Neutrophil (primary cell): Measurements from ENCODE around the gene ITGAE.
A peak's percentile ranks its signal among the peaks of the same experiment; 100 is the strongest.

Experiments
- H3K27ac ChIP-seq: fragments of 200-600 bp; sonication (generic); 2 replicates; pipeline ENCODE4 v1.5.1; 2016; ENCODE audit warnings: mild to moderate bottlenecking, moderate library complexity
- H3K27me3 ChIP-seq: fragments of 200-600 bp; sonication (generic); 2 replicates; pipeline ENCODE4 v1.6.0; 2016; ENCODE audit warnings: mild to moderate bottlenecking
- H3K36me3 ChIP-seq: fragments of 200-600 bp; sonication (generic); 2 replicates; pipeline ENCODE4 v1.5.1; 2017
- H3K4me1 ChIP-seq, 2 experiments: fragments of 200-600 bp in 1 of 2; sonication (generic) in 1 of 2; 1 replicate in 1 of 2; 2 replicates in 1 of 2; pipeline versions ENCODE4 v1.5.1 to v1.6.1; 2013 to 2016; ENCODE audit warnings: low read depth in 1 of 2, low read length in 1 of 2, mild to moderate bottlenecking in 1 of 2, moderate library complexity in 1 of 2; ENCODE audit not compliant: control insufficient read depth in 1 of 2, insufficient read depth in 1 of 2
- H3K4me3 ChIP-seq, 2 experiments: fragments of 200-600 bp in 1 of 2; sonication (generic) in 1 of 2; 1 replicate in 1 of 2; 2 replicates in 1 of 2; pipeline ENCODE4 v1.5.1; 2013 to 2016; ENCODE audit warnings: low read depth in 1 of 2, low read length in 1 of 2, mild to moderate bottlenecking in 1 of 2, moderate library complexity in 1 of 2
- H3K9me3 ChIP-seq: fragments of 200-600 bp; sonication (generic); 2 replicates; pipeline ENCODE4 v1.5.1; 2016
- CTCF ChIP-seq: fragments of 200-600 bp; sonication (generic); IDR thresholded peaks from 2 replicates; pipeline ENCODE4 v1.5.1; 2016; ENCODE audit warnings: antibody characterized with exemption

ITGAE gene

GRCh38 chr17:3695129-3695722, 105.8 kb downstream of the ITGAE start:
- no peak for TF ChIP-seq CTCF
- H3K4me1 ChIP-seq, result peaks cover 14 to 17% of the 10 kb centered on the region in 2 experiments
- H3K4me3 ChIP-seq, result peak overlapping the region; percentile 61 to 68
- no peaks in the 10 kb centered on the region for H3K36me3 ChIP-seq
- H3K27me3 ChIP-seq, result peaks cover 62% of the 10 kb centered on the region
- no peak overlapping the region for H3K27ac ChIP-seq
- no peaks in the 10 kb centered on the region for H3K9me3 ChIP-seq

GRCh38 chr17:3693829-3694231, 107.2 kb downstream of the ITGAE start:
- H3K27me3 ChIP-seq, result peaks cover 62% of the 10 kb centered on the region
- no peak overlapping the region for H3K27ac ChIP-seq
- H3K4me3 ChIP-seq, result no peak overlapping the region
- H3K36me3 ChIP-seq, result no peaks in the 10 kb centered on the region
- H3K9me3 ChIP-seq, result no peaks in the 10 kb centered on the region
- peaks cover 14 to 17% of the 10 kb centered on the region in 2 experiments for H3K4me1 ChIP-seq
- no peak for TF ChIP-seq CTCF

GRCh38 chr17:3693141-3693540, 107.8 kb downstream of the ITGAE start:
- Histone ChIP-seq H3K36me3 (no peaks in the 10 kb centered on the region), H3K4me1 (peaks cover 14 to 17% of the 10 kb centered on the region in 2 experiments), H3K27me3 (peaks cover 57% of the 10 kb centered on the region), H3K27ac (no peak overlapping the region), H3K9me3 (no peaks in the 10 kb centered on the region), H3K4me3 (no peak overlapping the region)
- no peak for TF ChIP-seq CTCF

- Histone ChIP-seq H3K9me3 (no peaks in the 10 kb centered on the region), H3K4me3 (no peak overlapping the region), H3K36me3 (no peaks in the 10 kb centered on the region), H3K27ac (no peak overlapping the region), H3K27me3 (peaks cover 49% of the 10 kb centered on the region), H3K4me1 (peaks cover 14 to 17% of the 10 kb centered on the region in 2 experiments)
- no peak for TF ChIP-seq CTCF
Measured at GRCh38 chr17:3692346-3692745, 108.6 kb downstream of the ITGAE start.

GRCh38 chr17:3691617-3692067, 109.3 kb downstream of the ITGAE start:
- no peak for TF ChIP-seq CTCF
- peaks cover 11 to 15% of the 10 kb centered on the region in 2 experiments for H3K4me1 ChIP-seq
- H3K27me3 ChIP-seq, result peaks cover 42% of the 10 kb centered on the region
- H3K4me3 ChIP-seq, result no peak overlapping the region
- H3K36me3 ChIP-seq, result no peaks in the 10 kb centered on the region
- no peak overlapping the region for H3K27ac ChIP-seq
- no peaks in the 10 kb centered on the region for H3K9me3 ChIP-seq
